GM12878 (cell line): Measurements from ENCODE around the gene ADAMTSL2.

ENCODE experiments used
- BRCA1 ChIP-seq: IDR thresholded peaks from 2 replicates; pipeline ENCODE4 v1.6.1; 2011; ENCODE audit warnings: low read depth, low read length, improper control_type of control experiment
- EZH2 ChIP-seq: IDR thresholded peaks from 2 replicates; pipeline ENCODE4 v1.6.1; 2012; ENCODE audit warnings: low read depth, mild to moderate bottlenecking, control low read depth, inconsistent platforms, low read length, borderline replicate concordance; ENCODE audit not compliant: control insufficient read depth
- HDAC6 ChIP-seq: fragments of 200-600 bp; sonication (generic); IDR thresholded peaks from one replicate; pipeline ENCODE4 v1.8.0; 2017; ENCODE audit warnings: antibody characterized with exemption; ENCODE audit not compliant: unreplicated experiment
- MXI1 ChIP-seq: fragments of 150-350 bp; IDR thresholded peaks from 2 replicates; pipeline ENCODE4 v1.6.1; 2011; ENCODE audit warnings: low read depth, mild to moderate bottlenecking, inconsistent platforms, low read length, improper control_type of control experiment
- POLR2AphosphoS5 ChIP-seq: IDR thresholded peaks from 2 replicates; pipeline ENCODE4 v1.6.1; 2011; ENCODE audit warnings: mild to moderate bottlenecking, low read length, inconsistent platforms
- TF ChIP-seq, protein P1 (sequence below), 3 experiments: IDR thresholded peaks in 2 of 3; conservative IDR thresholded peaks in 1 of 3; 2 replicates each; pipeline ENCODE4 v1.5.1; 2011; ENCODE audit warnings: low read depth in 3 of 3, low read length in 3 of 3, mild to moderate bottlenecking in 3 of 3, control low read depth in 2 of 3, moderate library complexity in 2 of 3, inconsistent platforms in 1 of 3, mixed read lengths in 1 of 3; ENCODE audit not compliant: control insufficient read depth in 2 of 3, insufficient read depth in 1 of 3; ENCODE audit errors: extremely low read depth in 1 of 3
- TF ChIP-seq, protein P2 (sequence below): IDR thresholded peaks from 2 replicates; pipeline ENCODE4 v1.6.1; 2012; ENCODE audit warnings: low read depth, low read length, improper control_type of control experiment

DNA sequence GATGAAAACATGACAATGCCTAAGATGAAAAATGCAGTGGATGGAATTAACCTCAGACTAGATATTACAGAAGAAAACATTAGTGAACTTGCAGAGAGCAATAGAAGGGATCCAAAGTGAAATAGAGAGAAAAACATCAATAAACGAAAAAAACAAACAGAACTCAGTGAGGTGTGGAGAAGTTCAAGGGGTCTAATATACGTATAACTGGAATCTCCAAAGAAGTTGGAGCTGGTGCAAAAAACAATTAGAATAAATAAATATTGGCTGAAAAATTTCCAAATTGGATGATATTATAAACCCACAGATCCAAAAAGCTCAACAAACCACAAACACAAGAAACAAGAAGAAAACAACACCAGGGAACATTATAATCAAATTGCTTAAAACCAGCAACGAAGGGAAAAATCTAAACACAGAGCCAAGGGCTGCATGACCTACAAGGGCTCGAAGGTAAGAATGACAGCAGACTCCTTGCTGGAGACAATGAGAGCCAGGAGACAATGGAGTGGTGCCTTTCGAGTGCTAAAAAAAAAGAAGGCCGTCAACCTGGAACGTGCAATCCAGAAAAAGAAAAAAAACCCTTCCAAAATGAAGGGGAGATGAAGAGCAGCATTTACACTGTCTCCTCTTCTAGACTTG lies 62.9 kb downstream of the ADAMTSL2 start:
- TF ChIP-seq, protein P1, sequence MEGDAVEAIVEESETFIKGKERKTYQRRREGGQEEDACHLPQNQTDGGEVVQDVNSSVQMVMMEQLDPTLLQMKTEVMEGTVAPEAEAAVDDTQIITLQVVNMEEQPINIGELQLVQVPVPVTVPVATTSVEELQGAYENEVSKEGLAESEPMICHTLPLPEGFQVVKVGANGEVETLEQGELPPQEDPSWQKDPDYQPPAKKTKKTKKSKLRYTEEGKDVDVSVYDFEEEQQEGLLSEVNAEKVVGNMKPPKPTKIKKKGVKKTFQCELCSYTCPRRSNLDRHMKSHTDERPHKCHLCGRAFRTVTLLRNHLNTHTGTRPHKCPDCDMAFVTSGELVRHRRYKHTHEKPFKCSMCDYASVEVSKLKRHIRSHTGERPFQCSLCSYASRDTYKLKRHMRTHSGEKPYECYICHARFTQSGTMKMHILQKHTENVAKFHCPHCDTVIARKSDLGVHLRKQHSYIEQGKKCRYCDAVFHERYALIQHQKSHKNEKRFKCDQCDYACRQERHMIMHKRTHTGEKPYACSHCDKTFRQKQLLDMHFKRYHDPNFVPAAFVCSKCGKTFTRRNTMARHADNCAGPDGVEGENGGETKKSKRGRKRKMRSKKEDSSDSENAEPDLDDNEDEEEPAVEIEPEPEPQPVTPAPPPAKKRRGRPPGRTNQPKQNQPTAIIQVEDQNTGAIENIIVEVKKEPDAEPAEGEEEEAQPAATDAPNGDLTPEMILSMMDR (IDR thresholded peaks at IDR 0.05 in 2 of 3, conservative IDR thresholded peaks at IDR 0.05 in 1 of 3; ENCODE audit: control insufficient read depth in 2 of 3, extremely low read depth in 1 of 3, insufficient read depth in 1 of 3, low read depth in 3 of 3, low read length in 3 of 3) = no peak
- TF ChIP-seq EZH2 = no peak
- no peak for TF ChIP-seq BRCA1
- no peak for TF ChIP-seq POLR2AphosphoS5
- TF ChIP-seq, protein P2, sequence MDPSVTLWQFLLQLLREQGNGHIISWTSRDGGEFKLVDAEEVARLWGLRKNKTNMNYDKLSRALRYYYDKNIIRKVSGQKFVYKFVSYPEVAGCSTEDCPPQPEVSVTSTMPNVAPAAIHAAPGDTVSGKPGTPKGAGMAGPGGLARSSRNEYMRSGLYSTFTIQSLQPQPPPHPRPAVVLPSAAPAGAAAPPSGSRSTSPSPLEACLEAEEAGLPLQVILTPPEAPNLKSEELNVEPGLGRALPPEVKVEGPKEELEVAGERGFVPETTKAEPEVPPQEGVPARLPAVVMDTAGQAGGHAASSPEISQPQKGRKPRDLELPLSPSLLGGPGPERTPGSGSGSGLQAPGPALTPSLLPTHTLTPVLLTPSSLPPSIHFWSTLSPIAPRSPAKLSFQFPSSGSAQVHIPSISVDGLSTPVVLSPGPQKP = no peak
- no peak for TF ChIP-seq MXI1
- TF ChIP-seq HDAC6 = no peak
